ENCODE measurements around the gene PPARA.

Gene PPARA

DNA sequence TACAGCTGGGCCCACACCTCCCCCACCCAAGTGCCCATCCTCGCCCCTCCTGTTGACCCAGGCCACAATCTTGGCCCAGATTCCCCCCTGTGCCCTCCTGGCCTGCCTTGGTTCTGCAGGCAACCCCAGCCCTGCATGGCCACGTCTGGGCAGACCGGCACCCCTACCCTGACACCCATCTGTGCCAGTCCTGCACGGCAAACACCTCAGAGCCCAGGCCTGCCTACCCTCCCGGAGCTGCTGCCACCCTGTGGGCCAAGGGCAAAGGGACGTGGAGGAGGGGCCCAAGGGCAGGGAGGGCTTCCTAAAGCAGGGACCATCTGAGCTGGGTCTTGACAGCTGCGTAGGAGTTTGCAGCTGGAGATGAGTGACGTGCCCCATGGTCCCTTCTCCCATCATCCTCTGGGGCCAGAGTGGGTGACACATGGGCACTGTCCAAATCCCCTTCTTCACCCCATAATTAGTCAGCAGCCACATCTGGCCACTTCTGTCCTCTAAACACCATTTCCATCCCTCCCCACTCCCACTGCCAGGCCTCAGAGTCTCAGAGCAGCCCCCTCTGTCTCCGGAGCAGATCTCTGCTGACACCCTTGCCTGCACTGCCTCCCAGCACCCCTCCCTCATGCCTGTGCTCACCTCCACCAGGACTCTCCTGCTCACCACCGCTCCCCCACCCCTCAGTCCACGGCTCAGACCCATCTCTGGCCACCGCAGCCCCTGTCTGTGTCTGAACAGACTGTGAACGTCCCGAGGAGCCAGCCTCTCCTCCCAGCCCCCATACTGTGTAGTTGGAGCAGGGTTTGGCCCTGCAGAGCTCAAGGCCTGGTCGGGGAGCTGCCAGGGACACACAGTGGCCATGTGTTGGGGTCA, 35.6 kb upstream of the PPARA start:
- DNase-seq, result no peak

GRCh38 chr22:46115388-46115678, 35.0 kb upstream of the PPARA start:
- DNase-seq, result no peak

GRCh38 chr22:46115755-46116490, 34.4 kb upstream of the PPARA start:
- no peak for DNase-seq

- peak; percentile 84 for DNase-seq
Observed at GRCh38 chr22:46116491-46116958, 33.8 kb upstream of the PPARA start.

DNA sequence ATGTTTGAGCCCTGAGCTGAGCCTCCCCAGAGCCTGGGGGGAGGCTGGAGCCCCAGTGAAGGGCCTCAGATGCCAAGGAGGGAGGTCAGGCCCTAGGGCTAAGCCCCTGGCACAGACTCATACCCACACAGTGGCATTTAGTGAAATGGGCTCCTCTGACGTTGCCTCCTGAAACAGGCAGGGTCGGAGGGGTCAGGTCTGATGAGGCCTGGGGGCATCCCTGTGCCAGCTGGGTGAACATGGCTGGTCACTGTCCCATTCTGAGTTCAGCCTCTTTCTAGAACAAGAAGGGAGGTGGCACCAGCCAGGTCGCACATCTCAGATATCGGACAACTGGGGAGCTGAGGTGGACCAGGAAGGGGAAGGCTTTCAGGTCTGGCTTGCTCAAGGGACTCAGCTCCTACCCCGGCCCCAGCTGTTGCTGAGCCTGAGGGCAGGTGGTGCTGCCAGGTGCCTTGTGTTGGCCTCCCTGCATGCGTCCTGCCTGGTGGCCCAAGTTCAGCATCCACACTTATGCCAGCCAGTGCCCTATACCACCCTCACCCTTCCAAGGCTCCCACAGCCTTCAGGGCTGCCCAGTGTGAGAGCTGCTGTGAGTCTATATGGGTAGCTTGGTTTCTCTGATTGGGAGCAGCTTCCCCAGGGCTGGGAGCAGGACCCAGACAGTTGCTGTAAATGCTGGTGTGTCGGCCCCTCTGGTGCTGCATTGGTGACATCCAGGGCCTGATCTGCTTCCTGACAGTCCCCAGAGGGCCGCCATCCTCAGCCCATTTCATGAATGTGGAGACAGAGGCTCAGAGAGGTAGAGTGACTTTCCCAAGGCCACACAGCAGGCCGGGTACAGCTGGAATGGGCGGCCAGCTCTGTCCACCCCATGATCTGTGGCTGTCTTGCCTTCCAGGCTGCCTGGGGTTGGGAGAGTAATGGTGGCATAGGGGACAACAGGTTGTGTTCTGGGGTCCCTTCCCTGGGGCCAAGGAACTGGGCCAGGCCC, 32.8 kb upstream of the PPARA start:
- no peak for DNase-seq

GRCh38 chr22:46119093-46119728, 31.1 kb upstream of the PPARA start:
- no peak for DNase-seq

DNA sequence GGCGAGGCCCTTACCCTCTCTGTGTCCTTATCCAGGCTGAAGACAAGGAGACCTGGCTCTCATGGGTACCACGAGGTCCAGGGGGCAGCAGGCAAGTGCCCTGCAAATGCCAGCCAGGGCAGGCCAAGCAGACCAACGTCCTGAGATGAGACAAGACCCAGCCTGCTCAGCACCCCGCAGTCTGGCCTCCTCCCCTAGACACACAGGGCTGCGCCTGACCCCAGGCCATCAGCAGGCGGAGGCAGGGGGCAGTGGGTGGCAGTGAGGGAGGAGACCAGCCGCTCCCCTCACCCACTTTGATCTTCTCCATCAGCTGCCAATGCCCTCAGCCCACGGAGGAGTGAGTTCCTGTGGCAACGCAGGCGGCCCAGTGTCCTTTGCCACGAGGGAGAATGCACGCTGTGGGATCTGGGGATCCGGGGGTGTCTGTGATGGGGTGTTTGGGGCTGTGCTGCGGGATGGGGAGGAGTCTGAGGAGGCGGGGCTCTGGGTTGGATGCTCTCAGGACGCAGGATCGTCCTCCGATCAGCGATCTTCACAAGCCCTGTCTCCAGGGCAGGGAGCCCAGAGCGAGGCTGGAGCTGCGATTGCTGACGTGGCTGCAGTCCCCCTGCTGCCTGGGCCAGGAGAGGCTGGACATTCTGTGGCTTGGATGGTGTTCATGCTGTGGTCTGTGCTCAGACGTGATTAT, 30.5 kb upstream of the PPARA start:
- no peak for DNase-seq

GRCh38 chr22:46120420-46120737, 29.9 kb upstream of the PPARA start:
- DNase-seq, result no peak

- DNase-seq, result no peak
Observed at GRCh38 chr22:46121079-46121478, 29.2 kb upstream of the PPARA start.

GRCh38 chr22:46121523-46122287, 28.6 kb upstream of the PPARA start:
- no peak for DNase-seq

- DNase-seq, result peak; percentile 77
Observed at GRCh38 chr22:46122511-46122971, 27.8 kb upstream of the PPARA start.

GRCh38 chr22:46122980-46123693, 27.2 kb upstream of the PPARA start:
- no peak for DNase-seq

GRCh38 chr22:46123694-46124382, 26.5 kb upstream of the PPARA start:
- DNase-seq, result no peak

GRCh38 chr22:46124383-46125144, 25.8 kb upstream of the PPARA start:
- no peak for DNase-seq

- peak; percentile 33 for DNase-seq
Observed at GRCh38 chr22:46125311-46125710, 25.0 kb upstream of the PPARA start.

GRCh38 chr22:46125816-46126765, 24.2 kb upstream of the PPARA start:
- DNase-seq, result no peak

- no peak for DNase-seq
Observed at GRCh38 chr22:46126853-46127385, 23.4 kb upstream of the PPARA start.

DNA sequence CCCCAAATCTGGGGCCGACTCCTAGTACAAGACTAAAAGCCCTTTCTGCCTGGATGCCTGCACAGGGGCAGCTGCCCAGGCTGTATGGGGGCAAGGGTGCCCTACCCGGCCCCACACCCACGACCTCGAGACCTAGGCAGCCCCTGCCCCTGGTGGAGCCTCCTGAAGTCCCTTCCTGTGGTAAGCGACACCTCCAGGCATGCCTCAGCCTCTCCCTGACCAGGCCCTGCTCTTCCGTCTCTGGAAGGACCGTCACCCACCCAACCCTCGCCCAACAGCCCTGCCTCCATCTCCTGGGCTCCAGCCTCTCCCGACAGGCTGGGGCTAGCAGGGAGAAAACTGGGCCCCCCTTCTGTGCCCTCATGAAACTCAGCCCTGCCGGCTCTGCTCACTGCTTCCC, 22.8 kb upstream of the PPARA start:
- DNase-seq, result no peak

All from NCI-H69 (cell line).